Type B pancreatic cell (in vitro differentiated cells): ENCODE data around the gene DGKE. TPM values are rescaled to one million over a fixed set of nuclear protein-coding genes. Genes with fewer than 3 reads are reported as not detected.
A peak's percentile ranks its signal among the peaks of the same experiment; 100 is the strongest.

ENCODE experiments used
- DNase-seq: peaks from one replicate; pipeline ENCODE4 v3.0.0; 2021; ENCODE audit warnings: mixed read lengths; ENCODE audit not compliant: unreplicated experiment; ENCODE audit errors: extremely low spot score
- H3K27ac Mint-ChIP-seq: 2 replicates; pipeline ENCODE4 v1.8.0; 2021; ENCODE audit warnings: mild to moderate bottlenecking, mixed read lengths
- H3K27me3 Mint-ChIP-seq: 2 replicates; pipeline ENCODE4 v1.8.0; 2021; ENCODE audit warnings: mixed read lengths
- H3K36me3 Mint-ChIP-seq: 2 replicates; pipeline ENCODE4 v1.8.0; 2021; ENCODE audit warnings: mixed read lengths
- H3K4me1 Mint-ChIP-seq: one replicate; pipeline ENCODE4 v1.8.0; 2021; ENCODE audit warnings: mixed read lengths; ENCODE audit not compliant: unreplicated experiment
- H3K4me3 Mint-ChIP-seq: 2 replicates; pipeline ENCODE4 v1.8.0; 2021; ENCODE audit warnings: mild to moderate bottlenecking, mixed read lengths
- H3K9me3 Mint-ChIP-seq: 2 replicates; pipeline ENCODE4 v1.8.0; 2021; ENCODE audit warnings: mixed read lengths
- CTCF ChIP-seq: fragments of 200-600 bp; sonication (generic); conservative IDR thresholded peaks from 2 replicates; pipeline ENCODE4 v1.5.0; 2021; ENCODE audit warnings: antibody characterized with exemption, mild to moderate bottlenecking
- total RNA-seq: library from RNA; stranded (reverse); gene quantifications from 2 replicates; pipeline ENCODE4 v1.2.1, GENCODE V29; 2021; ENCODE audit warnings: low replicate concordance

Gene DGKE
- total RNA-seq, 1 donor from 2014 or later, result 6.9 TPM

- Mint-ChIP-seq H3K27me3 (no peaks in the 10 kb centered on the region), H3K4me1 (peaks cover 13% of the 10 kb centered on the region), H3K27ac (no peak overlapping the region), H3K36me3 (peaks cover 43% of the 10 kb centered on the region), H3K9me3 (peaks cover 7% of the 10 kb centered on the region), H3K4me3 (no peak overlapping the region)
- TF ChIP-seq CTCF, result no peak
- DNase-seq, result no peak
Observed at GRCh38 chr17:56890390-56890789, 56.4 kb downstream of the DGKE start.

GRCh38 chr17:56890906-56891674, 57.1 kb downstream of the DGKE start:
- H3K9me3 Mint-ChIP-seq, result peaks cover 7% of the 10 kb centered on the region
- H3K27ac Mint-ChIP-seq, result no peak overlapping the region
- no peak for TF ChIP-seq CTCF
- no peak overlapping the region for H3K4me3 Mint-ChIP-seq
- H3K27me3 Mint-ChIP-seq, result no peaks in the 10 kb centered on the region
- peaks cover 18% of the 10 kb centered on the region for H3K4me1 Mint-ChIP-seq
- H3K36me3 Mint-ChIP-seq, result peaks cover 43% of the 10 kb centered on the region
- no peak for DNase-seq

GRCh38 chr17:56891751-56892150, 57.8 kb downstream of the DGKE start:
- Mint-ChIP-seq H3K4me3 (no peak overlapping the region), H3K27ac (no peak overlapping the region), H3K9me3 (peaks cover 7% of the 10 kb centered on the region), H3K27me3 (no peaks in the 10 kb centered on the region), H3K4me1 (peaks cover 19% of the 10 kb centered on the region), H3K36me3 (peaks cover 36% of the 10 kb centered on the region)
- DNase-seq, result no peak
- peak; percentile 42 for TF ChIP-seq CTCF

- no peak for TF ChIP-seq CTCF
- DNase-seq, result no peak
- H3K27ac Mint-ChIP-seq, result no peak overlapping the region
- peaks cover 4% of the 10 kb centered on the region for H3K9me3 Mint-ChIP-seq
- no peaks in the 10 kb centered on the region for H3K27me3 Mint-ChIP-seq
- peaks cover 33% of the 10 kb centered on the region for H3K36me3 Mint-ChIP-seq
- peaks cover 19% of the 10 kb centered on the region for H3K4me1 Mint-ChIP-seq
- H3K4me3 Mint-ChIP-seq, result no peak overlapping the region
Observed at GRCh38 chr17:56892333-56892732, 58.4 kb downstream of the DGKE start.

- Mint-ChIP-seq H3K36me3 (peaks cover 39% of the 10 kb centered on the region), H3K27ac (no peak overlapping the region), H3K4me1 (peaks cover 19% of the 10 kb centered on the region), H3K9me3 (no peaks in the 10 kb centered on the region), H3K27me3 (no peaks in the 10 kb centered on the region), H3K4me3 (no peak overlapping the region)
- DNase-seq, result no peak
- no peak for TF ChIP-seq CTCF
Observed at GRCh38 chr17:56893503-56893902, 59.6 kb downstream of the DGKE start.
